ENCODE results near the gene THRA.

GRCh38 chr17:40076591-40076990 is 13.8 kb downstream of the THRA start:
- TF ChIP-seq CTCF (conservative IDR thresholded peaks at IDR 0.05), result no peak
- TF ChIP-seq EZH2 (IDR thresholded peaks at IDR 0.05; ENCODE audit: low read depth), result no peak
